ENCODE results near the gene NLRP6.

DNA sequence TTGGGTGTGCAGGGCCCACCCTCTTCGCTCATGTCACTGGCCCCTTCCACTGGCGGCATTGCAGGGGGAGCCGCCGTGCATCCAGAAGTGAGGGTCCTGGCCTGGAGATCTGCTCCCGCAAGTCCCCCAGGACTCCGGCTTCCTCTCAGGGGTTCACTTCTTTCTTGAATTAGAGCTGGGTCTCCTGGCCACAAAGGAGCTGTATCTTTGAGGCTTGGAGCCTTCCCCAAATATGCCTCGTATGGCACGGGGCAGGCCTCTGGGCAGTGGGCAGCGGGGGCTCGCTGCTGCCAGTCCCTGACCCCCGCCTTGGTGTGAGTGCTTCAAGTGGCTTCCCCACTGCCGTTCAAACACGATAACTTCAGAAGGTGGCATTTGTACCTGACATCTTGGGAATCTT lies 49.8 kb downstream of the NLRP6 start:
- TF ChIP-seq, protein P1, sequence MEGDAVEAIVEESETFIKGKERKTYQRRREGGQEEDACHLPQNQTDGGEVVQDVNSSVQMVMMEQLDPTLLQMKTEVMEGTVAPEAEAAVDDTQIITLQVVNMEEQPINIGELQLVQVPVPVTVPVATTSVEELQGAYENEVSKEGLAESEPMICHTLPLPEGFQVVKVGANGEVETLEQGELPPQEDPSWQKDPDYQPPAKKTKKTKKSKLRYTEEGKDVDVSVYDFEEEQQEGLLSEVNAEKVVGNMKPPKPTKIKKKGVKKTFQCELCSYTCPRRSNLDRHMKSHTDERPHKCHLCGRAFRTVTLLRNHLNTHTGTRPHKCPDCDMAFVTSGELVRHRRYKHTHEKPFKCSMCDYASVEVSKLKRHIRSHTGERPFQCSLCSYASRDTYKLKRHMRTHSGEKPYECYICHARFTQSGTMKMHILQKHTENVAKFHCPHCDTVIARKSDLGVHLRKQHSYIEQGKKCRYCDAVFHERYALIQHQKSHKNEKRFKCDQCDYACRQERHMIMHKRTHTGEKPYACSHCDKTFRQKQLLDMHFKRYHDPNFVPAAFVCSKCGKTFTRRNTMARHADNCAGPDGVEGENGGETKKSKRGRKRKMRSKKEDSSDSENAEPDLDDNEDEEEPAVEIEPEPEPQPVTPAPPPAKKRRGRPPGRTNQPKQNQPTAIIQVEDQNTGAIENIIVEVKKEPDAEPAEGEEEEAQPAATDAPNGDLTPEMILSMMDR (IDR thresholded peaks at IDR 0.05): no peak
- no peak for TF ChIP-seq POLR2A (IDR thresholded peaks at IDR 0.05)
